ENCODE measurements around the gene NRCAM.

The NRCAM gene

DNA sequence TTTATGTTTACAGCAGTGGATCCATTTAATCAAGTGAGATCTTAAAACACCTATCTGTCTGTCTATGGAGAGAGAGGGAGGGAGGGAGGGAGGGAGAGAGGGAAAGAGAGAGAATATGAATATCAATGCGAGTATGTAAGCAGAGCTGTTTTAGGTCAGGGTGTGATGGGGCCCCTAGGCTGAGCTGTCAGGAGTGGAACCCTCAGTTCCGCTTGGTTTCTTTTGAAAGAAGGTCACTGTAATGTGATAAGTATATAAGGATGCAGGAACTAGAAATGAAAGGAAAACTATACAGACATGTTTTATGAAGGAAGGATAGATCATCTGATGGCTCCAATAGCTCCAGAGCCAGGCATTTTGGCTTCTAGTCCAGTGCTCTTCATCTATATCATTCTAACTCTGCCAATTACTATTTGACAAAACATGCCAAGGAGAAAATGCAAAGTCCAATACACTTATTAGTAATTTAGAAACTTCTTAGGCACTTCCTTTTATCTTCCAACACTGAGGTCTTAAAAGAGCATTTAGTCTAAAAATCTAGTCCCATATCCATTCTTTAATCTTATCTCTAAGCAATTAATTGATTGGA is 70.3 kb downstream of the NRCAM start:
- DNase-seq (ENCODE audit: low spot score) (no peak), ATAC-seq (ENCODE audit: low read depth) (no peak)
- Histone ChIP-seq H3K9me3 (ENCODE audit: severe bottlenecking) (no peaks in the 10 kb centered on the region), H3K4me1 (ENCODE audit: insufficient read depth, poor library complexity, severe bottlenecking) (no peaks in the 10 kb centered on the region), H3K27ac (ENCODE audit: poor library complexity, severe bottlenecking) (no peak overlapping the region), H3K4me3 (ENCODE audit: severe bottlenecking) (no peak overlapping the region), H3K36me3 (ENCODE audit: low read depth) (no peaks in the 10 kb centered on the region), H3K27me3 (ENCODE audit: insufficient read depth, poor library complexity, severe bottlenecking) (no peaks in the 10 kb centered on the region)
- TF ChIP-seq, protein P1, sequence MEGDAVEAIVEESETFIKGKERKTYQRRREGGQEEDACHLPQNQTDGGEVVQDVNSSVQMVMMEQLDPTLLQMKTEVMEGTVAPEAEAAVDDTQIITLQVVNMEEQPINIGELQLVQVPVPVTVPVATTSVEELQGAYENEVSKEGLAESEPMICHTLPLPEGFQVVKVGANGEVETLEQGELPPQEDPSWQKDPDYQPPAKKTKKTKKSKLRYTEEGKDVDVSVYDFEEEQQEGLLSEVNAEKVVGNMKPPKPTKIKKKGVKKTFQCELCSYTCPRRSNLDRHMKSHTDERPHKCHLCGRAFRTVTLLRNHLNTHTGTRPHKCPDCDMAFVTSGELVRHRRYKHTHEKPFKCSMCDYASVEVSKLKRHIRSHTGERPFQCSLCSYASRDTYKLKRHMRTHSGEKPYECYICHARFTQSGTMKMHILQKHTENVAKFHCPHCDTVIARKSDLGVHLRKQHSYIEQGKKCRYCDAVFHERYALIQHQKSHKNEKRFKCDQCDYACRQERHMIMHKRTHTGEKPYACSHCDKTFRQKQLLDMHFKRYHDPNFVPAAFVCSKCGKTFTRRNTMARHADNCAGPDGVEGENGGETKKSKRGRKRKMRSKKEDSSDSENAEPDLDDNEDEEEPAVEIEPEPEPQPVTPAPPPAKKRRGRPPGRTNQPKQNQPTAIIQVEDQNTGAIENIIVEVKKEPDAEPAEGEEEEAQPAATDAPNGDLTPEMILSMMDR (IDR thresholded peaks at IDR 0.05; ENCODE audit: poor library complexity, severe bottlenecking): no peak

DNA sequence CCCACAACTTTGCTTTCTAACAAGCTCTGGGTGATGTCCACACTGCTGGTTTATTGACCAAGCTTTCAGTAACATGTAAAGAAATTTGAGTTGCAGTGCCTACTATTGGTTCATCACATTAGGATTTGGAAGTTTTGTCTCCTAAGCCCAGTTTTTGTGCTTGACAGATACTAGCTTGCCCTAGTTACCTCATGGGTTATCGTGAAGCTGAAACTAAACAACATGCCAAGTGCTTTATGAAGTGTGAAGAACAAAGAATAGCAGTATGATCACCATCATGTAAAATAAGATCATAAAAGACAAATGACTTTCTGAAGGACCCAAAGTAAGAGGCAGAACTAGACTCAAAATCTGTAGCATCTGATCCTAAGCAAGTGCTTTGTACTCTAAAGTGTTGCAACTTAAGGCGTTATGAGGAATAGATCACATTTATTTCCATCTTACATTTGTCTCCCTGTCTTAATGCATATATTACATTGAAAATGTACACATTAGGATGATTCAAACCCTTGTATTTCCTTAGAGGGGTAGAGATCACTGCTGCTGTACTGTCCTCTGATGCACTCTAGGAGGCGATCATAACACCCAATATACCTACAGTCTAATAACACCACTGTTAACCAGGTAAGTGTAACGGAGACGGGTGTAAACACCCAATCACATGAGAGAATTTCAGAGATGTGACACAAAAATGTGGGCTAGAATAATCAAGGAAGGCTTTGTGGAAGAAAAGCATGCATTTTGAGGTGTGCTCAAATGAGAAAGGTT is 71.3 kb downstream of the NRCAM start:
- Histone ChIP-seq H3K36me3 (ENCODE audit: low read depth) (no peaks in the 10 kb centered on the region), H3K9me3 (ENCODE audit: severe bottlenecking) (no peaks in the 10 kb centered on the region), H3K4me3 (ENCODE audit: severe bottlenecking) (no peak overlapping the region), H3K27me3 (ENCODE audit: insufficient read depth, poor library complexity, severe bottlenecking) (no peaks in the 10 kb centered on the region), H3K4me1 (ENCODE audit: insufficient read depth, poor library complexity, severe bottlenecking) (no peaks in the 10 kb centered on the region), H3K27ac (ENCODE audit: poor library complexity, severe bottlenecking) (no peak overlapping the region)
- TF ChIP-seq, protein P1 (IDR thresholded peaks at IDR 0.05; ENCODE audit: poor library complexity, severe bottlenecking): no peak
- DNase-seq (ENCODE audit: low spot score): no peak
- ATAC-seq (ENCODE audit: low read depth): no peak

DNA sequence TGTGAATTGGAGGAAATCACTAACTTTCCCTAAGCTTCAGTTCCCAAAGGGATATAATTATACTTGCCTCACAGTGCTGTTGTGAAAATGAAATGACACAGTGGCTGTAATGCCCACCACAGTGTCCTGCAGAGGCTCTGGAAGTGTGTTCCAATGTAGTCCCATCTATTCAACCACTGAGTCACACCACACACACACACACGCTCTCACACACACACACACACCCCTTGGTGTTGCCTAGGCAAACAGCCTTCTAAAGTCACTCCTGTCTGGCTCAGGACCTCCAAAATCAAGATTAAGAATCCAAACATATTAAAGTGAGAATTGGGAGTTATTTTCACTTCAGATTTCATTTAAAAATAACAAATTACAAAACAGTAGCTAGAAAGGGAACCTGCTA is 73.3 kb downstream of the NRCAM start:
- ATAC-seq (ENCODE audit: low read depth) (no peak), DNase-seq (ENCODE audit: low spot score) (no peak)
- Histone ChIP-seq H3K9me3 (ENCODE audit: severe bottlenecking) (no peaks in the 10 kb centered on the region), H3K4me3 (ENCODE audit: severe bottlenecking) (no peak overlapping the region), H3K4me1 (ENCODE audit: insufficient read depth, poor library complexity, severe bottlenecking) (no peaks in the 10 kb centered on the region), H3K36me3 (ENCODE audit: low read depth) (no peaks in the 10 kb centered on the region), H3K27me3 (ENCODE audit: insufficient read depth, poor library complexity, severe bottlenecking) (no peaks in the 10 kb centered on the region), H3K27ac (ENCODE audit: poor library complexity, severe bottlenecking) (no peak overlapping the region)
- TF ChIP-seq, protein P1 (IDR thresholded peaks at IDR 0.05; ENCODE audit: poor library complexity, severe bottlenecking): no peak

DNA sequence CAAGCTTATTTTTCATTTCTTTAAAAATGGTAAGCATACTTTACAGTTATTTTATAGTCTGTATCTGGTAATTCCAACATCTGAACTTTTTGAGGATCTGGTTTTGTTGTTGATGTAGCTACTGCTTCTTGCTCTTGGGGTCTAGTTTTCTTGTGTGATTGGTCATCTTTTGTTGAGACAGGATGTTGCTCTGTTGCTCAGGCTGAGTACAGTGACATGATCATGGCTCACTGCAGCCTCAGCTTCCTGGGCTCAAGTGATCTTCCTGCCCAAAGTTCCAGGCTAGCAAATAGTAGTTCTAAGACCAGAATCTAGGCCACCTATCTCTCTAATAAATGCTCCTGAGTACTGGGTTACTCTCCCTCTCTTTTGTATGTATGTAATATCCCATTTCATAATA is 75.7 kb downstream of the NRCAM start:
- H3K27ac ChIP-seq (ENCODE audit: poor library complexity, severe bottlenecking): no peak overlapping the region
- no peak overlapping the region for H3K4me3 ChIP-seq (ENCODE audit: severe bottlenecking)
- no peaks in the 10 kb centered on the region for H3K9me3 ChIP-seq (ENCODE audit: severe bottlenecking)
- H3K27me3 ChIP-seq (ENCODE audit: insufficient read depth, poor library complexity, severe bottlenecking): no peaks in the 10 kb centered on the region
- DNase-seq (ENCODE audit: low spot score) (no peak), ATAC-seq (ENCODE audit: low read depth) (0 out of 3 replicates have a peak, but pooled peaks have one; percentile 19)
- no peaks in the 10 kb centered on the region for H3K36me3 ChIP-seq (ENCODE audit: low read depth)
- no peaks in the 10 kb centered on the region for H3K4me1 ChIP-seq (ENCODE audit: insufficient read depth, poor library complexity, severe bottlenecking)
- TF ChIP-seq, protein P1 (IDR thresholded peaks at IDR 0.05; ENCODE audit: poor library complexity, severe bottlenecking): no peak

DNA sequence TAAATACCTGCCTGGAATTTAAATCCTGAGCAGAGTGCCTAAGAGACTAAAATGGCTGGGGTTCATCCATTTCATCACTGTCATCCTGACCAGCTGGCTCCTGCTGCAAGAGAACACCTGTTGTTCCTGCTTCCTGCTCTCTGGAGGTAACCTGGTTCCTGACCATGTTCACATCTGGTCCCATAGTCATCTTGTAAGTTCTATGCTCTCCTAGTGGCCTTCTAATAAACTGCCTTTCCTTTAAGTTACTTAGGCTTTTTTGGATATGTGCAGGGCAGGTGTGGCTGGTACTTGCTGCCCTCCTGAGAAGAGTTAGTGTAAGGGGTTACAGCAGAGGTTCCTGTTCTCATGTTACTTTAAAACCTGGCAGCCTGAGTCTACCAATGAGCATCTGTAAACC is 80.0 kb downstream of the NRCAM start:
- H3K36me3 ChIP-seq (ENCODE audit: low read depth): no peaks in the 10 kb centered on the region
- no peaks in the 10 kb centered on the region for H3K4me1 ChIP-seq (ENCODE audit: insufficient read depth, poor library complexity, severe bottlenecking)
- H3K27ac ChIP-seq (ENCODE audit: poor library complexity, severe bottlenecking): no peak overlapping the region
- no peak overlapping the region for H3K4me3 ChIP-seq (ENCODE audit: severe bottlenecking)
- no peaks in the 10 kb centered on the region for H3K27me3 ChIP-seq (ENCODE audit: insufficient read depth, poor library complexity, severe bottlenecking)
- ATAC-seq (ENCODE audit: low read depth): no peak
- DNase-seq (ENCODE audit: low spot score): no peak
- H3K9me3 ChIP-seq (ENCODE audit: severe bottlenecking): no peaks in the 10 kb centered on the region
- TF ChIP-seq, protein P1 (IDR thresholded peaks at IDR 0.05; ENCODE audit: poor library complexity, severe bottlenecking): no peak

Measured in RWPE2 (cell line).